Hypothalamus (tissue), 51 donors: ENCODE data around the gene KNL1.
"Not testable (repeated sequence)": the region's sequence is repeated elsewhere in the genome, so short reads cannot be mapped to it uniquely, and the experiment has no call there.

ENCODE experiments used
- DNase-seq, 51 donors: peaks; one replicate each; lab custom pipeline; 2025; lab: John Stamatoyannopoulos, UW

KNL1 gene

DNA sequence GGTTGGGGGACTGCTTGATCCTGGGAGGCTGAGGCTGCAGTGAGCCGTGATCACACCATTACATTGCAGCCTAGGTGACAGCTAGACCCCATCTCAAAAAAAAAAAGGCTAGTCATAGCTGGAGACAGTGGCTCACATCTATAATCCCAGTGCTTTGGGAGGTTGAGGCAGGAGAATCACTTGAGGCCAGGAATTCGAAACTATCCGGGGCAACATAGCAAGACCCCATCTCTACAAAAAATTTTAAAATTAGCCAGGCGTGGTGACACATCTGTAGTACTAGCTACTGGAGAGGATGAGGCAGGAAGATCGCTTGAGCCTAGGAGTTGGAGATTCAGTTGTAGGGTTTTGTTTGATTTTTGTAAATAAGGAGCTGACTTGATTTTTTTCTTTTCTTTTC, 45.6 kb downstream of the KNL1 start:
- DNase-seq: no peak

GRCh38 chr15:40647523-40647922, 53.5 kb downstream of the KNL1 start:
- no peak for DNase-seq

- no peak for DNase-seq
Measured at GRCh38 chr15:40650479-40650878, 56.4 kb downstream of the KNL1 start.

DNA sequence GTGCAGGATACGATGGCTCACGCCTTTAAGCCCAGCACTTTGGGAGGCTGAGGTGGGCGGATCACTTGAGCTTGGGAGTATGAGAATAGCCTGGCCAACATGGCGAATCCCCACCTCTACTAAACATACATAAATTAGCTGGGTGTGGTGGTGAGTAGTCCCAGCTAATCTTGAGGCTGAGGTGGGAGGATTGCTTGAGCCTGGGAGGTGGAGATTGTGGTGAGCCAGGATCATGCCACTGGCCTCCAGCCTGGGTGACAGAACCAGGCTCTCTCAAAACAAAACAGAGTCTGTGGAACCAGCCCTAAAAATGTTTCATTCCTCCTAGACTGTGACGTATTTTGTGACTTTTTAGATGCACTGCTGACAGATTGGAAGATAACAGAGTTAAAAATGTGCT, 66.6 kb downstream of the KNL1 start:
- no peak for DNase-seq

DNA sequence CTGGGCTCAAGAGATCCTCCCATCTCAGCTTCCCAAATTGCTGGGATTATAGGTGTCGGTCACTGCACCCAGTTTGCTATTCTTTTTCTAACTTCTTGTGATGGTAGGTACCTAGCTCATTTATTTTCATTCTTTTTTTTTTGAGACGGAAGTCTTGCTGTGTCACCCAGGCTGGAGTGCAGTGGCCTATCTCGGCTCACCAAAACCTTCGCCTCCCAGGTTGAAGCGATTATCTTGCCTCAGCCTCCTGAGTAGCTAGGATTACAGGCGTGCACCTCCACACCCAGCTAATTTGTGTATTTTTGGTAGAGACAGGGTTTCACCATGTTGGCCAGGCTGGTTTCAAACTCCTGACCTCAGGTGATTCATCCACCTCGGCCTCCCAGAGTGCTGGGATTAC, 70.9 kb downstream of the KNL1 start:
- DNase-seq: no peak

- DNase-seq: not testable (repeated sequence)
Measured at GRCh38 chr15:40676290-40676689, 82.2 kb downstream of the KNL1 start.

- DNase-seq: not testable (repeated sequence)
Measured at GRCh38 chr15:40676906-40677305, 82.9 kb downstream of the KNL1 start.

DNA sequence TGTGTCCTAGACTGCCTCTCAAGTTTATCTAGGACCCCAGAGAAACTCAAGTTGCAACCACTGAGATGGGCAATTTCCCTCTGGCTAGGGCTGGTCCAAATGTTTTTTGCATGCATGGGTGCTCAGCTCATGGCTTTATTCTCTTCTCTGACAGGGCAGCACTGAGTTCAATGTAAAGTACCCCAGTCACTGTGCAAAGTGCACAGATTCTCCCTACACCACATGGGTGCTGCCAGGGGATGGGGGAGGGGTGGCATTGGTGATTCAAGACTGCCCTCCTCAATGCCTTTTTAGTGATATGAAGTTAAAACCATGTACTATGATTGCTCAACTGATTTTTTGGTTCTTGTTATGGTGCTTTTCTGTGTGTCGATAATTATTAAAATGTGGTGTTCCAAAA, 86.1 kb downstream of the KNL1 start:
- no peak for DNase-seq

GRCh38 chr15:40680959-40681358, 86.9 kb downstream of the KNL1 start:
- not testable (repeated sequence) for DNase-seq

DNA sequence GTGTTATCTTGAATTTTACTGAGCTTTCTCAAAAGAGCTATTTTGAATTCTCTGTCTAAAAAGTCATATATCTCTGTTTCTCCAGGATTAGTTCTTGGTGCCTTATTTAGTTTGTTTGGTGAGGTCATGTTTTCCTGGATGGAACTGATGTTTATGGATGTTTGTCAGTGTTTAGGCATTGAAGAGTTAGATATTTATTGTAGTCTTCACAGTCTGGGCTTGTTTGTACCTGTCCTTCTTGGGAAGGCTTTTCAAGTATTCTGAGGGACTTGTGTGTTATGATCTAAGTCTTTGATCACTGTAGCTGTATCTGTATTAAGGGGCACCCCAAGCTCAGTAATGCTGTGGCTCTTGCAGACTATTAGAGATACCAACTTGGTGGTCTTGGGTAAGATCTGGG, 90.3 kb downstream of the KNL1 start:
- DNase-seq: no peak

- no peak for DNase-seq
Measured at GRCh38 chr15:40685376-40685775, 91.3 kb downstream of the KNL1 start.

DNA sequence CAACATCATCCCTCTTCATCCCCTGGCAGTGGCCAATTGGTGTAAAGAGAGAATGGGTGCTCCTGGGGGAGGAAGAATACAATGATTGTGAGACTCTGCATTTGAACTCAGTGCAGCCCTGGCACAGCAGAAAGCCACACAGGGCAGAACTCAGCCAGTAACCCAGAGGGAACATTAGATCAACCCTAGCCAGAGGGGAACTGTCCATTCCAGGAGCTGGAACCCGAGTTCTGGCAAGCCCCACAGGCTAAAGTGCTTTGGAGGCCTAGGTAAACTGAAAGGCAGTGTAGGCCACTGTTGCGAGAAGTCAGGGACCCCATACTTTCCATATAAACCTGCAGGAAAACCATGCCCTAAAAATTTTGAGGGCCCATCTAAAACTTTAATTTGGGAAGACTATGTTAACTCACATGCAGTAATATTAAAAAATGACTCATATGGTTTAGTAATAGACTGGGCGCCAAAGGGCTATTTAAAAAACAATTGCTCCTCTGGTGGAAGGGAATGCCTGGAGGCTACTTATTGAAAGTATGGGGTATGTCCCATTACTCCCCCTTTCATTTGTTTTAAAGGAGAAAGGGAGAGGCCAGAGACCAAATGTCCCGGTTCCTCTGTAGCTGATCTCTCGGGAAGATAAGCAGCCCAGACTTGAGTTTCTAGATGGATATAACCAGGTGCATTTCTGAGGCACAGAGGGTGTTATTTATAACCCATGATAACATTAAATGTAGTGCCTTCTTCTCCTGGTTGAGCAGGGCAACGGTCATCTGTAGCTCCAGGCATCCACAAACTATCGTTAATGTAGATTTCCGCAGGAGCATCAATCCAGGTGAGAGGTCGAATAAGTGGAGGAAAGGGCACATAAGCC, 95.1 kb downstream of the KNL1 start:
- no peak for DNase-seq

DNA sequence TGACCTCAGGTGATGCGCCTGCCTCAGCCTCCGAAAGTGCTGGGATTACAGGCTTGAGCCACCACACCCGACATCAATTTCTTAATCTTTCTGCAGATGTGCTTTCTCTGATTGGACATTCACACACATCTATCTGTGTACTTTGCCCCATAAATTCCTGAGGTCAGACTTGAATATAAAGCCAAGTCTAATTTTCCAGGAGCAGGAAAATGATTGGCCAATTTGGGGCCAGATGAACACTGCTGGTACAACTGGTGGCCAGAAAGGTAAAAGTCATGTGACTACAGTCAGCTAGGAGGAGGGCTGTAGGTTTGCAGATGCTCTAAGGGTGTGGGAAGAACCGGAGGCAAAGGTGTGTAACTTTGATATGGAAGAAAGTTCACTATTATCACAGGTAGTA, 97.7 kb downstream of the KNL1 start:
- DNase-seq: no peak

DNA sequence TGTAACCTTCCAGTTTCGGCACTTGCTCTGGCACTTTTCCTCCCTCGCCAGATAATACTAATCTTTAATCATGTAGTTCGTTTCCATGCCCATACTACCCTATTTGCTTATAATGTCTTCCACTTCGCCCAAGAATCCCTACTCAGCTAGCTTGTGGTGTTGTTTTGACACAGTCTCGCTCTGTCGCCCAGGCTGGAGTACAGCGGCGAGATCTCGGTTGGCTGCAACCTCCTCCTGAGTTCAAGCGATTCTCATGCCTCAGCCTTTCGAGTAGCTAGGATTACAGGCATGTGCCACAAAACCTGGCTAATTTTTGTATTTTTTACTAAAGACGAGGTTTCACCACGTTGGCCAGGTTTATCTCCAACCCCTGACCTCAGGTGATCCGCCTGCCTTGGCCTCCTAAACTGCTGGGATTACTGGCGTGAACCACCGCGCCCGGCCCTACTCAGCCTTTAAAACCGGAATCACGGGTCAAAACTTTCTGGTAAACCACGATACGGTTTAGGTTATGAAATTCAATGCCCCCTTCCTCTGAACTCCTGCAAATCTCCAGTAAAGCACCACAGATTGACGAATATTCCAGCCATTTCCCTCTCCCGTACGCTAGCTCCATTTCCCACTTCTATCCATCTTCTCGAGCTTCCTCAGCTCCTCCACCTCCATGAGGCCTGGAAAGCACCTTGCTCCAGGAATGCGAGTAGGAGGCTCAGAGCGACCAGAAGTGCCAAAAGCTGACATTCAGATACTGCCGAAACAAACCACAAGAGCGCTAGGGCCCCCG, 100.0 kb downstream of the KNL1 start:
- DNase-seq: no peak

GRCh38 chr15:40694688-40695468, 100.8 kb downstream of the KNL1 start, which contains the start of gene RAD51:
RAD51 (plus strand) TSS chr15:40695174; CDS start chr15:40698759, 3,585 bp downstream.
- DNase-seq: peak; percentile 33 to 94 (median 80)

- peak in 1 of 51 donors; percentile 19 for DNase-seq
Measured at GRCh38 chr15:40695469-40695890, 101.4 kb downstream of the KNL1 start.

DNA sequence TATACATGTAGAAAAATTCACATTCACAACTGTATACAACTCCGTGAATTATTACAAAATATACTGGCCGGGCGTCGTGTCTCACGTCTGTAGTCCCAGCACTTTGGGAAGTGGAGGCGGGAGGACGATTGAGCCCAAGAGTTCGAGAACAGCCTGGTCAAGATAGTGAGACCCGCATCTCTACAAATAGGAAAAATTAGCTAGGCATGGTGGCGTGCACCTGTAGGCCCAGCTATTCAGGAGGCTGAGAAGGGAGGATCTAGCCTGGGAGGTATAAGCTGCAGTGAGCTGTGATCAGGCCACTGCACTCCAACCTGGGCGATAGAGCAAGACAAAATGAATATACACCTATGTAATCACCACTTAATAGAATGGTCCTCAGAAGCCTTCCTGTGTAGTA, 102.2 kb downstream of the KNL1 start:
- no peak for DNase-seq

- no peak for DNase-seq
Measured at GRCh38 chr15:40697916-40698315, 103.9 kb downstream of the KNL1 start.

DNA sequence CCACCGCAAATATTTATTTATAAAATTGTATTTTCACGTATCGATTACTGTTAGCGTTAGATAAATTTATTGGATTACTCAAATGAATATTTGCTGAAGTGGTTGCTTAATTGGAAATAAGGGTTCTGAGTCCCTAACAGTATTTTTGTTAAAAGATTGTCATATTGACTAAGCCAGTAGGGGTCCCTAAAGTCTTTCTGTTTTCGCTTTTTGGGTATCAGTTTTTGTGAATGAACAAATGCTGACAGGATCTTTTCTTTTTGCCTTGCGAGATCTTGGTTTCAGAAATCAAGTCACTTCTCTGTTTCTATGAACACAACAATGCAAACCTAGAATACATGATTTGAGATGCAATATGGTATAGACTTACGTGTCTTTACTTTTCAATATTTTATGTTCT, 108.0 kb downstream of the KNL1 start:
- no peak for DNase-seq

DNA sequence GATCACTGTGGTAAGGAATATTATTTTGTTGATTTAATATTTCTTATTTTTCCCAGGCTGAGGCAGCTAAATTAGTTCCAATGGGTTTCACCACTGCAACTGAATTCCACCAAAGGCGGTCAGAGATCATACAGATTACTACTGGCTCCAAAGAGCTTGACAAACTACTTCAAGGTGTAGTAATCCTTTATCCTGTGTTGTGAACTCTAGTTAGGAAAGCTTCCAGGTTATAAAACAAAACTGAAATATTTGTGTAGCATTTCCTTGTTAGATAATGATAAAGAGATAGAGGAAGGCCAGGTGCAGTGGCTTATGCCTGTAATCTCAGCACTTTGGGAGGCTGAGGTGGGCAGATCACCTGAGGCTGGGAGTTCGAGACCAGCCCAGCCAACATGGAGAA, 112.1 kb downstream of the KNL1 start:
- DNase-seq: no peak
